Lower leg skin (tissue), 4 donors: ENCODE measurements around the gene TSC1. TPM values are rescaled to one million over a fixed set of nuclear protein-coding genes. Genes with fewer than 3 reads are reported as not detected.

Source experiments
- DNase-seq, 2 donors: peaks; one replicate each; pipeline ENCODE4 v3.0.0-alpha.2; 2019; ENCODE audit warnings: low spot score in 2 of 2
- H3K4me3 ChIP-seq: fragments of 200-600 bp; sonication (generic); 2 replicates; pipeline ENCODE4 v1.5.1; 2017; ENCODE audit warnings: mild to moderate bottlenecking, low read depth; ENCODE audit not compliant: poor library complexity, severe bottlenecking
- POLR2A ChIP-seq, 2 donors: fragments of 450-650 bp; IDR thresholded peaks; one replicate each; pipeline ENCODE4 v1.6.1; 2016 to 2017; ENCODE audit warnings: antibody characterized with exemption in 2 of 2, mild to moderate bottlenecking in 1 of 2, moderate library complexity in 1 of 2
- WGBS, 2 donors: methylation state at CpG; one replicate each; pipeline ENCODE4 v1.1.5; 2018; 5-methylcytosine and 5-hydroxymethylcytosine counted together
- intact Hi-C: fragments of 100-400 bp; cut with DNase I; formaldehyde crosslinking; loops from one replicate; pipeline ENCODE4 v1.15.0; 2023; ENCODE audit warnings: low total_unique reads
- total RNA-seq, 4 donors: library from RNA; depleted of rRNA; stranded (reverse); fragments of >200 nt; gene quantifications; one replicate each; pipeline ENCODE4 v1.1.0, GENCODE V29; 2016
- TF ChIP-seq, protein P1 (sequence below), 3 donors: fragments of 450-650 bp; IDR thresholded peaks; one replicate each; pipeline ENCODE4 v1.5.1; 2016; ENCODE audit warnings: antibody characterized with exemption in 3 of 3, mild to moderate bottlenecking in 3 of 3, moderate library complexity in 2 of 3

The TSC1 gene
- total RNA-seq, 4 donors from 2014 or later = 27.1 to 67.7 (median 32.5) TPM

DNA sequence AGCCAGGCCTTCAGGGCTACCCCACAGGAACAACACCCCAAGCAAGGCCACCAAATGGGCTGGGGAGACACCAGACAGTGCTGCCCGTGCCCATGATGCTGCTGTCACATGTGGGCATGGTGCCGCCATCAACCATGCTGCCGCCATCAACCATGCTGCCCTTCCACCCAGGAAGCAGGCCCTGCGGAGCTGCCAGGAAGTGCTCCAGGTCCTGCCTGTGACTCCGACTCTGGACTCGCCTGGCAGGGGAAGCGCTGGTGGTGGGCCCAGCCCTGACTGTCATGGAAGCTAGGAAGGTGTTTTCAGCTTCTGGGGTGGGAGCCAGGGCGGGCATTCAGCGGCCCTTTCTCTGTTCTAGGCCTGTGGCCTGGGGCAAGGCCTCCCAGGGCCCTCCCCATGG is 75.2 kb downstream of the TSC1 start:
- 89 to 92% methylated on average over 8 to 9 of the region's 9 CpGs for WGBS, 2 donors
- H3K4me3 ChIP-seq = no peak overlapping the region
- intact Hi-C loops = no loop called here
- no peak for TF ChIP-seq POLR2A (IDR thresholded peaks at IDR 0.05)
- TF ChIP-seq, protein P1, sequence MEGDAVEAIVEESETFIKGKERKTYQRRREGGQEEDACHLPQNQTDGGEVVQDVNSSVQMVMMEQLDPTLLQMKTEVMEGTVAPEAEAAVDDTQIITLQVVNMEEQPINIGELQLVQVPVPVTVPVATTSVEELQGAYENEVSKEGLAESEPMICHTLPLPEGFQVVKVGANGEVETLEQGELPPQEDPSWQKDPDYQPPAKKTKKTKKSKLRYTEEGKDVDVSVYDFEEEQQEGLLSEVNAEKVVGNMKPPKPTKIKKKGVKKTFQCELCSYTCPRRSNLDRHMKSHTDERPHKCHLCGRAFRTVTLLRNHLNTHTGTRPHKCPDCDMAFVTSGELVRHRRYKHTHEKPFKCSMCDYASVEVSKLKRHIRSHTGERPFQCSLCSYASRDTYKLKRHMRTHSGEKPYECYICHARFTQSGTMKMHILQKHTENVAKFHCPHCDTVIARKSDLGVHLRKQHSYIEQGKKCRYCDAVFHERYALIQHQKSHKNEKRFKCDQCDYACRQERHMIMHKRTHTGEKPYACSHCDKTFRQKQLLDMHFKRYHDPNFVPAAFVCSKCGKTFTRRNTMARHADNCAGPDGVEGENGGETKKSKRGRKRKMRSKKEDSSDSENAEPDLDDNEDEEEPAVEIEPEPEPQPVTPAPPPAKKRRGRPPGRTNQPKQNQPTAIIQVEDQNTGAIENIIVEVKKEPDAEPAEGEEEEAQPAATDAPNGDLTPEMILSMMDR (IDR thresholded peaks at IDR 0.05) = no peak
- no peak for DNase-seq

DNA sequence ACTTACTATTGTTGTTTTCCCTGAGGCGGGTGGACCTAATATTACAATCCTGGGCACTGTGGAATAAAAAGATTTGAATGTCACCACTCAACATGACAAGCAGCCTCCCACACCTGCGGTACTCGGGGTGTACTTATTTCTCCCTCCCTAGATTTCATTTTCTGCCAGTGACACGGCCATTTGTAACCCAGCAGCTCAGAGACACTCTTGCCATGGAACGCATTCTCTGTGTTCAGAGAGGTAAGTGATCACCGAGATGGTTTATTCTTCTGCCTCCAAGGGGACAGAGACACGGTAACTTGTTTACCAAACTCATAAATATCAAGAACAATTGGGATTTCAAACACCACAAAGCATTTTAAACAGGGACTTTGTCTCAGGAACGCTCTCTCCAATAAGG is 77.5 kb downstream of the TSC1 start:
- WGBS, 2 donors = 89 to 90% methylated on average over 8 of the region's 8 CpGs
- H3K4me3 ChIP-seq = no peak overlapping the region
- no peak for TF ChIP-seq POLR2A (IDR thresholded peaks at IDR 0.05)
- TF ChIP-seq, protein P1 (IDR thresholded peaks at IDR 0.05) = no peak
- no peak for DNase-seq
- intact Hi-C loops = no loop called here

DNA sequence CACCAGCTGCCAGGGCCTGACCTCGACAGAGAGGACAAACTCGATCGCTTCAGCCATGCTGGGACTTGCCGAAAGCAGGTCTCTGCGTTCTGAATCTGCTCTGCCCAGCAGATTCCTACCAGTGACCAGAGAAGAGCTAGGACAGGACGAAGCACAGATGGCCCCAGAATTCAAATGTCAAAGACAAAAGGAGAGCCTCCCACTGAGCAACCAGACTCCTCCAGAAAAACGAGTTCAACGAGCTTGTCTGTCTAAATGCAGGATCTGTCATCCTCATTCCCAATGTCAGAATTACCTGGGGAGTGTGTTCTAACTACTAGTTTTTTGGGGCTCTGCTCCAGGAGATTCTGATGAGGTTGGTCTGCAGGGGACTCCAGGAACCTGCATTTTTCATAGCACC is 79.7 kb downstream of the TSC1 start:
- DNase-seq = no peak
- TF ChIP-seq, protein P1 (IDR thresholded peaks at IDR 0.05) = no peak
- no peak for TF ChIP-seq POLR2A (IDR thresholded peaks at IDR 0.05)
- H3K4me3 ChIP-seq = no peak overlapping the region
- intact Hi-C loops = no loop called here
- 59 to 64% methylated on average over 8 of the region's 8 CpGs for WGBS, 2 donors

DNA sequence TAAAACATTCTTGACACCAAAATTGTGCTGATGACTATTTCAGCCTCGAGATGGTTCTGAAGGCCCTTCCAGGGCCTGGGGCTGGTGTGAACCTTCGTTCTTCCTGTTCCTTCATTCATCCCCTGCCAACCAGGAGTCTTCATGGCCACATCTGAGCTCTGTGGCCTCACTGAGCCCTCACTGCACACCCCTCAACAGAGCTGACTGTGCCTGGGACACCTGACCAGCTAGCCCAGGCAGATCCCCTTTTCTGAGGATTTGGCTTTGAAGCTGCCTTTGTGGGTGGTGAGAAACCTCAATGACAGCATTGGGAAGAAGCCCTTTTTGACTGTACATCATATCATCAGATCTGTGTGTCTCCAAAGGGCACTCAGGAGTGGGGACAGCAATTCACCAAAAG is 80.1 kb downstream of the TSC1 start:
- no peak overlapping the region for H3K4me3 ChIP-seq
- intact Hi-C loops = no loop called here
- TF ChIP-seq, protein P1 (IDR thresholded peaks at IDR 0.05) = no peak
- no peak for TF ChIP-seq POLR2A (IDR thresholded peaks at IDR 0.05)
- 68 to 83% methylated on average over 2 of the region's 2 CpGs for WGBS, 2 donors
- no peak for DNase-seq

DNA sequence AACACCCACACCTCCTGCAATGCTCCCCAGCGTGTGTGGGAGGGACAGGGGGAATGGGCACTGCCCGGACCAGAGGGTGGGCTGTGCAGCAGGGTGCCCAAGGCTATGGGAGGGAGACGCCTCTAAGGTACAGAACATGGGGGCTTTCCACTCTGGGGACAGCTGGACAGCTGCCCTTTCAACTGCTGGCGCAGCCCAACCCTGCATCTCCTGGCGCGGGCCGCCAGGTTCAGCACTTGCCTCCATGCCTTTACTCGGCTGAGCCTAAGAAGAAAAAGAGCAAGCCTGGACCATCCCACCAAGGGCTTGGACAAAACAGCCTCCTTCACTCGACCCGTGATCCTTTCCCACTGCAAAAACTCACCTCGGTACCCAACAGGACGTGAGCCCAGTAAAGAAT is 81.3 kb downstream of the TSC1 start:
- DNase-seq = no peak
- intact Hi-C loops = no loop called here
- 84 to 90% methylated on average over 12 of the region's 12 CpGs for WGBS, 2 donors
- no peak overlapping the region for H3K4me3 ChIP-seq
- TF ChIP-seq, protein P1 (IDR thresholded peaks at IDR 0.05) = no peak
- no peak for TF ChIP-seq POLR2A (IDR thresholded peaks at IDR 0.05)

DNA sequence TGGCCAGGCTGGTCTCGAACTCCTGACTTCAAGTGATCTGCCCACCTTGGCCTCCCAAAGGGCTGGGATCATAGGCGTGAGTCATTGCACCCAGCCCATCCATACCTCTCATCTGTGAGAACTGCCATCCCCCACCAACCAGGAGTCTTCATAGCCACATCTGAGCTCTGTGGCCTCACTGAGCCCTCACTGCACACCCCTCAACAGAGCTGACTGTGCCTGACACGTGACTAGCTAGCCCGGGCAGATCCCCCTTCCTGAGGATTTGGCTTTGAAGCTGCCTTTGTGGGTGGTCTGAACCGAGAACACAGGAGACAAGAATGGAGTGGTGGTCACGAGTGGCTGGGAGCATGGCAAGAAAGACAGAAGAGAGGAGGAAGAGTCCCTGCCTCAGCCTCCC is 81.9 kb downstream of the TSC1 start:
- H3K4me3 ChIP-seq = no peak overlapping the region
- TF ChIP-seq POLR2A (IDR thresholded peaks at IDR 0.05) = no peak
- TF ChIP-seq, protein P1 (IDR thresholded peaks at IDR 0.05) = no peak
- 73 to 79% methylated on average over 6 of the region's 6 CpGs for WGBS, 2 donors
- intact Hi-C loops = no loop called here
- no peak for DNase-seq
